Testis (tissue), 3 donors: Measurements from ENCODE around the gene GUK1. TPM values are rescaled to one million over a fixed set of nuclear protein-coding genes. Genes with fewer than 3 reads are reported as not detected.

ENCODE experiments used
- DNase-seq: peaks from one replicate; pipeline ENCODE4 v3.0.0-alpha.2; 2019
- H3K27ac ChIP-seq, 2 donors: fragments of 200-600 bp; sonication (generic); one replicate each; pipeline ENCODE4 v1.5.1; 2019
- H3K27me3 ChIP-seq: fragments of 200-600 bp; sonication (generic); one replicate; pipeline ENCODE4 v1.5.1; 2019
- H3K36me3 ChIP-seq: fragments of 200-600 bp; sonication (generic); one replicate; pipeline ENCODE4 v1.5.1; 2017; ENCODE audit warnings: low read depth; ENCODE audit errors: missing control alignments
- H3K4me1 ChIP-seq: fragments of 200-600 bp; sonication (generic); one replicate; pipeline ENCODE4 v1.5.1; 2019
- H3K4me3 ChIP-seq, 2 donors: fragments of 200-600 bp; sonication (generic); one replicate each; pipeline ENCODE4 v1.5.1; 2017 to 2019
- H3K9me3 ChIP-seq: fragments of 200-600 bp; sonication (generic); one replicate; pipeline ENCODE4 v1.5.1; 2017
- CTCF ChIP-seq, 3 experiments: fragments of 450-650 bp in 2 of 3; fragments of 200-600 bp in 1 of 3; sonication (generic) in 1 of 3; IDR thresholded peaks; one replicate each; pipeline ENCODE4 v1.5.1; 2016 to 2019; ENCODE audit warnings: antibody characterized with exemption in 3 of 3, mild to moderate bottlenecking in 2 of 3, moderate library complexity in 1 of 3
- POLR2A ChIP-seq: fragments of 450-650 bp; IDR thresholded peaks from one replicate; pipeline ENCODE4 v1.6.1; 2017; ENCODE audit warnings: antibody characterized with exemption, mild to moderate bottlenecking, moderate library complexity
- WGBS, 2 donors: methylation state at CpG; one replicate each; pipeline ENCODE4 v1.1.5; 2018; 5-methylcytosine and 5-hydroxymethylcytosine counted together
- intact Hi-C: fragments of 100-400 bp; cut with DNase I; formaldehyde crosslinking; loops from one replicate; pipeline ENCODE4 v1.15.1; 2023; ENCODE audit warnings: low total_unique reads
- polyA plus RNA-seq: library from polyadenylated mRNA; stranded (reverse); fragments of 350-450 nt; fragmentation: Illumina TruSeq; extraction: RNeasy Lipid Tissue Mini Kit (QIAGEN cat#74804); gene quantifications from one replicate; pipeline ENCODE4 v1.2.3, GENCODE V29; 2014; ENCODE audit warnings: low read depth, low replicate concordance; ENCODE audit not compliant: insufficient read depth
- total RNA-seq, 2 donors: library from RNA; depleted of rRNA; stranded (reverse); fragments of >200 nt; gene quantifications; one replicate each; pipeline ENCODE4 v1.2.3, GENCODE V29; 2016

GUK1 gene
- total and polyA plus RNA-seq, 3 donors from 2014 or later = 236 to 343 (median 298) TPM

- intact Hi-C loops = no loop called here
- WGBS, 2 donors = 72 to 73% methylated on average over 6 to 7 of the region's 7 CpGs
- Histone ChIP-seq H3K27ac (no peak overlapping the region), H3K9me3 (no peaks in the 10 kb centered on the region), H3K4me1 (peaks cover 23% of the 10 kb centered on the region), H3K27me3 (no peaks in the 10 kb centered on the region), H3K4me3 (no peak overlapping the region), H3K36me3 (no peaks in the 10 kb centered on the region)
- no peak for DNase-seq
- TF ChIP-seq CTCF (IDR thresholded peaks at IDR 0.05) = no peak
- TF ChIP-seq POLR2A = no peak
Measured at GRCh38 chr1:228104526-228105269, 35.4 kb upstream of the GUK1 start.

- H3K4me3 ChIP-seq = no peak overlapping the region
- H3K27me3 ChIP-seq = no peaks in the 10 kb centered on the region
- no peaks in the 10 kb centered on the region for H3K36me3 ChIP-seq
- no peak for TF ChIP-seq POLR2A
- TF ChIP-seq CTCF (IDR thresholded peaks at IDR 0.05) = no peak
- H3K27ac ChIP-seq = no peak overlapping the region
- H3K4me1 ChIP-seq = peaks cover 29% of the 10 kb centered on the region
- H3K9me3 ChIP-seq = no peaks in the 10 kb centered on the region
- WGBS, 2 donors = 58 to 77% methylated on average over 6 to 9 of the region's 9 CpGs
- DNase-seq = no peak
- intact Hi-C loops = no loop called here
Measured at GRCh38 chr1:228105270-228105995, 34.6 kb upstream of the GUK1 start.

- Histone ChIP-seq H3K36me3 (no peaks in the 10 kb centered on the region), H3K27ac (no peak overlapping the region), H3K4me3 (no peak overlapping the region), H3K9me3 (no peaks in the 10 kb centered on the region), H3K4me1 (peaks cover 29% of the 10 kb centered on the region), H3K27me3 (no peaks in the 10 kb centered on the region)
- 72 to 95% methylated on average over 6 to 8 of the region's 8 CpGs for WGBS, 2 donors
- intact Hi-C loops = no loop called here
- TF ChIP-seq POLR2A = no peak
- no peak for TF ChIP-seq CTCF (IDR thresholded peaks at IDR 0.05)
- DNase-seq = no peak
Measured at GRCh38 chr1:228105996-228106799, 33.9 kb upstream of the GUK1 start.

- WGBS, 2 donors = 89 to 90% methylated on average over 9 of the region's 9 CpGs
- TF ChIP-seq POLR2A (no peak), CTCF (IDR thresholded peaks at IDR 0.05) (no peak)
- H3K36me3 ChIP-seq = no peaks in the 10 kb centered on the region
- H3K4me3 ChIP-seq = no peak overlapping the region
- no peaks in the 10 kb centered on the region for H3K27me3 ChIP-seq
- no peak overlapping the region for H3K27ac ChIP-seq
- intact Hi-C loops = no loop called here
- peaks cover 25% of the 10 kb centered on the region for H3K4me1 ChIP-seq
- no peak for DNase-seq
- H3K9me3 ChIP-seq = no peaks in the 10 kb centered on the region
Measured at GRCh38 chr1:228106800-228107054, 33.4 kb upstream of the GUK1 start.
